GM12864 (cell line): ENCODE results near the gene DNAL1.

Experiments used
- DNase-seq: peaks from one replicate; pipeline ENCODE4 v3.0.0-alpha.2; 2011; ENCODE audit warnings: low read depth
- H3K4me3 ChIP-seq: 2 replicates; pipeline ENCODE4 v1.5.1; 2011; ENCODE audit warnings: mild to moderate bottlenecking, low read depth, low read length, control low read depth
- CTCF ChIP-seq: IDR thresholded peaks from 2 replicates; pipeline ENCODE4 v1.5.1; 2011; ENCODE audit warnings: low read depth, mild to moderate bottlenecking, moderate library complexity, low read length, control low read depth, inconsistent platforms; ENCODE audit errors: missing control alignments

The DNAL1 gene

DNA sequence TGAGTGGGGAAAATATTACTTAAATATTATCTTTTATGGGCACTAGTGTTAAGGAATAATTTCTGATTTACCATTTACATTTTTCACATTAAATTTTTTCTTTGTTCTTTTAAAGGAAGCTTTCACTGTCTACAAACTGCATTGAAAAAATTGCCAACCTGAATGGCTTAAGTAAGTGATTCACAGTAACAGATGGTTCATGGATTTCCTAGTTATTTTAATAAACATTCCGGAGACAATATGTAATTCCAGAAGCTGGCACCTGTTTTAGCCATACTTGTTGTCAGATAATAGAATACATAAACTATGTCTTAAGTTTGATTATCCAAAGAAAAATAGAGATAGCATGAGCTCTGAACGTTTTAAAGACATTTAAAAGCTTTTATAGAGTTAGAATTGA, 17.1 kb downstream of the DNAL1 start:
- DNase-seq, result no peak
- no peak overlapping the region for H3K4me3 ChIP-seq
- TF ChIP-seq CTCF, result no peak

GRCh38 chr14:73662487-73662943, 17.7 kb downstream of the DNAL1 start:
- no peak overlapping the region for H3K4me3 ChIP-seq
- no peak for TF ChIP-seq CTCF
- DNase-seq, result no peak

DNA sequence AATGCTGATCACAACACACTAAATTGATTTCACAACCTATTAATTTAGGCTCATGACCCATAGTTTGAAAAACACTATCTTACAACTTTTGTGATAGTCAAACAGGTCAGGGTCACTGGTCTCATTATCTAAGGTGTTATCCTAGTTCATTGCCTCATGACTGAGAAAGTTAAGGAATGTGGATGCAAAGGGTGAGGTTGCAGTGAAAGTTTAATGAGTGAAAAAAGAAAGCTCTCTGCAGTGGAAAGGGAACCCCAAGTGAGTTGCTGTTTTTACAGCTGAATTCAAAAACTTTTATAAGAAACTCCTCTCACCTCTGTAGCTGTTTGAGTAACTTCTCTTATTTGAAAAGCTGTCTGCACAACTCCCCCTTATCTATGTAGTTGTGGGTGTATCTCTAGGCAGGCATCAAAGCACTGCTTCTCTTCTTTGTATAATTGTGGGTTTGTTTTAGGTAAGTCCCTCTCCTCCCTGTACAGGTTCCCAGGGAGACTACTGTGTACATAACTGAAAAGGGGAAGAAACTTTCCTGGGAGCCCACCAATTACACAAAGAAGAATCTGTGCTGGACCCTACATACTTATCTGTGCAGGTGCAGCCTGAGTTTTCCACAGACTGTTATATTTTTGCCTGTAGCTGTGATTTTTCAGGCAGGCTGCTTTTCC, 18.9 kb downstream of the DNAL1 start:
- H3K4me3 ChIP-seq, result no peak overlapping the region
- no peak for TF ChIP-seq CTCF
- DNase-seq, result no peak

GRCh38 chr14:73665130-73665529, 20.3 kb downstream of the DNAL1 start:
- H3K4me3 ChIP-seq, result no peak overlapping the region
- DNase-seq, result no peak
- no peak for TF ChIP-seq CTCF

DNA sequence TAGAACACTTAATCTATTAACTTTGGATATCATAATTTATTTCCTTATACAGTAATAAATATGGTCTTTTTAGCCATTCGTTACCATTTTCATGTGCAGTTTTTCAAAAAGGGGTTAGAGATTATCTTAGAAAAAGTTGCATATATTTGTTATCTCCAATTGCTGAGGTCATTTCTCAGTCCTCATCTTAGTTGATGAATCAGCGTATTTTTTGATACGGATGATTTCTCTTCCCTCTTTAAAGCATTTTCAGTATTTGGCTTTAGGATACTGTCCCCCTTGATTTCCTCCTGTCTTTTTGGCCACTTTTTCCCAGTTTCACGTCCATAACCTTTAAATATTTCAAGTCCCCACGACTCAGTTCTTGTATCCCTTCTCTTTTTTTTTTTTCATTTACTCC, 21.8 kb downstream of the DNAL1 start:
- DNase-seq, result no peak
- no peak for TF ChIP-seq CTCF
- no peak overlapping the region for H3K4me3 ChIP-seq

GRCh38 chr14:73667854-73668253, 23.1 kb downstream of the DNAL1 start:
- no peak overlapping the region for H3K4me3 ChIP-seq
- no peak for DNase-seq
- TF ChIP-seq CTCF, result no peak

DNA sequence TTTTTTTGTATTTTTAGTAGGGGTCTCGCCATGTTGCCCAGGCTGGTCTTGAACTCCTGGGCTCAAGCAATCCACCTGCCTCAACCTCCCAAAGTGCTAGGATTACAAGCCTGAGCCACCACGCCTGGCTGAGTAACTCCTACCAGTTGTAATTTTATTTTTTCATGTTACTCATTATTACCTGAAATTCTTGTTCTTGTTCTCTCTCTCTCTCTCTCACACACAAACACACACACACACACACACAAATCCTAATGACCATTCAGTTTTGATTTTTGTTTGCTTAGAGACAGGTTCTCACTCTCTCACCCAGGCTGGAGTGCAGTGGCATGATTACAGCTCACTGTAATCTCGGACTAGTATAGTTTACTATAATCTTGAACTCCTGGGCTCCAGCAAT, 30.2 kb downstream of the DNAL1 start:
- no peak for TF ChIP-seq CTCF
- no peak for DNase-seq
- no peak overlapping the region for H3K4me3 ChIP-seq
